NCI-H1417 (cell line): ENCODE measurements around the gene MUSTN1.

Experiments used
- DNase-seq, 3 experiments: peaks; one replicate each; lab custom pipeline; 2025; lab: John Stamatoyannopoulos, UW

The MUSTN1 gene

GRCh38 chr3:52835766-52836470 is 1.1 kb upstream of the MUSTN1 start:
- DNase-seq = no peak

- no peak for DNase-seq
These were observed 1.6 kb downstream of the MUSTN1 start for GRCh38 chr3:52833202-52833601.

- no peak for DNase-seq
These were observed 3.1 kb downstream of the MUSTN1 start for GRCh38 chr3:52831500-52832301.

GRCh38 chr3:52830535-52831258 is 4.1 kb downstream of the MUSTN1 start, which contains the start of gene ITIH4:
ITIH4 (minus strand) TSS chr3:52830672; CDS start chr3:52830642, 30 bp downstream.
- DNase-seq = no peak

GRCh38 chr3:52829906-52830463 is 4.8 kb downstream of the MUSTN1 start:
- DNase-seq = no peak

GRCh38 chr3:52829482-52829881 is 5.3 kb downstream of the MUSTN1 start:
- no peak for DNase-seq

GRCh38 chr3:52827866-52828376 is 6.9 kb downstream of the MUSTN1 start:
- no peak for DNase-seq

GRCh38 chr3:52827441-52827840 is 7.4 kb downstream of the MUSTN1 start:
- no peak for DNase-seq

GRCh38 chr3:52824037-52824436 is 10.8 kb downstream of the MUSTN1 start:
- DNase-seq = no peak

- no peak for DNase-seq
These were observed 12.5 kb downstream of the MUSTN1 start for GRCh38 chr3:52822363-52822762.

- no peak for DNase-seq
These were observed 14.1 kb downstream of the MUSTN1 start for GRCh38 chr3:52820736-52821135.

- no peak for DNase-seq
These were observed 14.9 kb downstream of the MUSTN1 start for GRCh38 chr3:52819936-52820335.

GRCh38 chr3:52817860-52818259 is 17.0 kb downstream of the MUSTN1 start:
- no peak for DNase-seq

- DNase-seq = no peak
These were observed 17.6 kb downstream of the MUSTN1 start for GRCh38 chr3:52817221-52817620.

- no peak for DNase-seq
These were observed 18.2 kb downstream of the MUSTN1 start for GRCh38 chr3:52816654-52817053.

- no peak for DNase-seq
These were observed 18.6 kb downstream of the MUSTN1 start for GRCh38 chr3:52816199-52816598.

GRCh38 chr3:52813810-52814209 is 21.0 kb downstream of the MUSTN1 start:
- DNase-seq = no peak

- no peak for DNase-seq
These were observed 23.3 kb downstream of the MUSTN1 start for GRCh38 chr3:52811452-52812011.

- no peak for DNase-seq
These were observed 23.9 kb downstream of the MUSTN1 start for GRCh38 chr3:52810923-52811322.

- no peak for DNase-seq
These were observed 25.0 kb downstream of the MUSTN1 start for GRCh38 chr3:52809662-52810377.

GRCh38 chr3:52809149-52809548 is 25.7 kb downstream of the MUSTN1 start:
- DNase-seq = no peak
